Measurements from ENCODE around the gene RTL1.

DNA sequence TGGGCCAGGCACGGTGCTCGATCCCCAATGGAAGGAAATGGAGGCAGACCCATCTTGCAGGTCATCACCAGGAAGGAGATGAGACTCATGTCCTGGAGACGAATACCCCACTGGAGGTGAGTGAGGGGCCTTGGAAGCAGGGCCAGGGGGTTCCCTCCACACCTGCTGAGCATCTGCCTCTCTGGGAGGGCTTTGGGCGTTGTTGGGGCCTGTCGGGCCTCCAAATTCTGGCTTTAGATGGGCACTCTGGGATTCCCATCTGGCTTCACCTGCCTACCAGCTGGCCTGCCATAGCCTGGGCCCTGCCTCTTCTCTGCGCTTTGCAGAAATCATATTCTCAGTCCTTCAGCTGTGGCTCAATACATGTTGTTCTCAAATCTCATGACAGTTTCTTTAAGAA lies 13.9 kb downstream of the RTL1 start:
- TF ChIP-seq, protein P1, sequence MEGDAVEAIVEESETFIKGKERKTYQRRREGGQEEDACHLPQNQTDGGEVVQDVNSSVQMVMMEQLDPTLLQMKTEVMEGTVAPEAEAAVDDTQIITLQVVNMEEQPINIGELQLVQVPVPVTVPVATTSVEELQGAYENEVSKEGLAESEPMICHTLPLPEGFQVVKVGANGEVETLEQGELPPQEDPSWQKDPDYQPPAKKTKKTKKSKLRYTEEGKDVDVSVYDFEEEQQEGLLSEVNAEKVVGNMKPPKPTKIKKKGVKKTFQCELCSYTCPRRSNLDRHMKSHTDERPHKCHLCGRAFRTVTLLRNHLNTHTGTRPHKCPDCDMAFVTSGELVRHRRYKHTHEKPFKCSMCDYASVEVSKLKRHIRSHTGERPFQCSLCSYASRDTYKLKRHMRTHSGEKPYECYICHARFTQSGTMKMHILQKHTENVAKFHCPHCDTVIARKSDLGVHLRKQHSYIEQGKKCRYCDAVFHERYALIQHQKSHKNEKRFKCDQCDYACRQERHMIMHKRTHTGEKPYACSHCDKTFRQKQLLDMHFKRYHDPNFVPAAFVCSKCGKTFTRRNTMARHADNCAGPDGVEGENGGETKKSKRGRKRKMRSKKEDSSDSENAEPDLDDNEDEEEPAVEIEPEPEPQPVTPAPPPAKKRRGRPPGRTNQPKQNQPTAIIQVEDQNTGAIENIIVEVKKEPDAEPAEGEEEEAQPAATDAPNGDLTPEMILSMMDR (IDR thresholded peaks at IDR 0.05) = no peak
- TF ChIP-seq POLR2A (IDR thresholded peaks at IDR 0.05) (no peak), POLR2AphosphoS5 (IDR thresholded peaks at IDR 0.05) (no peak)

All from transverse colon (tissue), 4 donors.